B cell (primary cell): ENCODE results near the gene LRRN2.
"Not testable (repeated sequence)": the region's sequence is repeated elsewhere in the genome, so short reads cannot be mapped to it uniquely, and the experiment has no call there.

Experiments
- EZH2 ChIP-seq: IDR thresholded peaks from 2 replicates; pipeline ENCODE4 v1.6.1; 2012; ENCODE audit warnings: borderline replicate concordance, low read depth, mild to moderate bottlenecking, moderate library complexity, low read length; ENCODE audit not compliant: insufficient read depth, poor library complexity, severe bottlenecking
- TF ChIP-seq, protein P1 (sequence below): fragments of 200-600 bp; IDR thresholded peaks from one replicate; pipeline ENCODE4 v1.8.0; 2022; ENCODE audit warnings: antibody characterized with exemption, mild to moderate bottlenecking

- TF ChIP-seq EZH2 = not testable (repeated sequence)
- TF ChIP-seq, protein P1, sequence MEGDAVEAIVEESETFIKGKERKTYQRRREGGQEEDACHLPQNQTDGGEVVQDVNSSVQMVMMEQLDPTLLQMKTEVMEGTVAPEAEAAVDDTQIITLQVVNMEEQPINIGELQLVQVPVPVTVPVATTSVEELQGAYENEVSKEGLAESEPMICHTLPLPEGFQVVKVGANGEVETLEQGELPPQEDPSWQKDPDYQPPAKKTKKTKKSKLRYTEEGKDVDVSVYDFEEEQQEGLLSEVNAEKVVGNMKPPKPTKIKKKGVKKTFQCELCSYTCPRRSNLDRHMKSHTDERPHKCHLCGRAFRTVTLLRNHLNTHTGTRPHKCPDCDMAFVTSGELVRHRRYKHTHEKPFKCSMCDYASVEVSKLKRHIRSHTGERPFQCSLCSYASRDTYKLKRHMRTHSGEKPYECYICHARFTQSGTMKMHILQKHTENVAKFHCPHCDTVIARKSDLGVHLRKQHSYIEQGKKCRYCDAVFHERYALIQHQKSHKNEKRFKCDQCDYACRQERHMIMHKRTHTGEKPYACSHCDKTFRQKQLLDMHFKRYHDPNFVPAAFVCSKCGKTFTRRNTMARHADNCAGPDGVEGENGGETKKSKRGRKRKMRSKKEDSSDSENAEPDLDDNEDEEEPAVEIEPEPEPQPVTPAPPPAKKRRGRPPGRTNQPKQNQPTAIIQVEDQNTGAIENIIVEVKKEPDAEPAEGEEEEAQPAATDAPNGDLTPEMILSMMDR = not testable (repeated sequence)
Measured at GRCh38 chr1:204570021-204570420, 115.5 kb downstream of the LRRN2 start.
